ENCODE data around the gene SYVN1. TPM values are rescaled to one million over a fixed set of nuclear protein-coding genes. Genes with fewer than 3 reads are reported as not detected.

Gene SYVN1
- total RNA-seq, 2 experiments from 2014 or later = 34.4 to 35.1 TPM

DNA sequence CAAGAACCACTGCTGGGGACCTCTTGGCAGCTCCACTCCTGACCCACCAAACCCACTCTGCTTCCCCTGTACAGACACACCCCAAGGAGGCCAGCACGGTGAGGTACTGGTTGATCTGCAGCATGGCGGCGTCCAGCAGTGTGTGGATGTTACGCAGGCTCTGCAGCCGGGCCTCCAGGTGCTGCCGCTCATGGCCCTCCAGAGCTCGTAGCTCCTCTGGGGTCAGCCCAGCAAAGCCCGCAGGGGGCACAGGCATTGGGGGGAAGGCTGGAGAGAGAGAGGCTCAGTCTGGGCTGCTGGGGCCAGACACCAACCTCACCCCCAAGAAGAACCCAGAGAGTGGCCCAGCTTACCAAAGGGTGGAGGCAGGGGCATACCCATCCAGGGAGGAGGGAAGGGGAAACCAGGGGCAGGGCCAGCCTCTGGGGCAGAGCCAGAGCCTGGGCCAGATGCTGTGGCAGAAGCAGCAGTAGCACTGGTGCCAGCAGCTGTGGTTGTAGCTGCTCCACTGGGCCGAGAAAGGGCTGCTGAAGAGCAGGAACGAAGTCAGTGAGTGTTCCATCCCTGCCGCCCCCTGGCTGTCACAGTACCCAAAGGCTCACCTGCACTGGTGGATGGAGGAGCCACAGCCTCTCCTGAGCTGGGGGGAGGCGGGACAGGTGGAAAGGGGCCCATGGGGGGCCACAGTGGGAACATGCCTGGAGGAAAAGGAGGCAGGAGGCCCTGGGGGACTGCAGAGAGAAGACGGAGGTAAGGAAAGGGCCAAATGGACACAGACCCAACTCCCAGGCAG is 4.5 kb downstream of the SYVN1 start:
- no peak for DNase-seq
- H3K36me3 Mint-ChIP-seq = peaks cover 16% of the 10 kb centered on the region
- H3K4me3 Mint-ChIP-seq = no peak overlapping the region
- peaks cover 17% of the 10 kb centered on the region for H3K4me1 Mint-ChIP-seq
- no peak for ATAC-seq
- H3K9me3 Mint-ChIP-seq (ENCODE audit: low read depth) = no peaks in the 10 kb centered on the region
- CTCF ChIA-PET = interaction anchor here (1.1 to 1.7 kb wide), 4 partner anchors 17 to 185 kb away, joined by 3 to 5 read pairs (median 4); partner anchors contain the start of genes ARL2 and CDC42EP2
- no peak overlapping the region for H3K27ac Mint-ChIP-seq
- H3K27me3 Mint-ChIP-seq = no peaks in the 10 kb centered on the region

DNA sequence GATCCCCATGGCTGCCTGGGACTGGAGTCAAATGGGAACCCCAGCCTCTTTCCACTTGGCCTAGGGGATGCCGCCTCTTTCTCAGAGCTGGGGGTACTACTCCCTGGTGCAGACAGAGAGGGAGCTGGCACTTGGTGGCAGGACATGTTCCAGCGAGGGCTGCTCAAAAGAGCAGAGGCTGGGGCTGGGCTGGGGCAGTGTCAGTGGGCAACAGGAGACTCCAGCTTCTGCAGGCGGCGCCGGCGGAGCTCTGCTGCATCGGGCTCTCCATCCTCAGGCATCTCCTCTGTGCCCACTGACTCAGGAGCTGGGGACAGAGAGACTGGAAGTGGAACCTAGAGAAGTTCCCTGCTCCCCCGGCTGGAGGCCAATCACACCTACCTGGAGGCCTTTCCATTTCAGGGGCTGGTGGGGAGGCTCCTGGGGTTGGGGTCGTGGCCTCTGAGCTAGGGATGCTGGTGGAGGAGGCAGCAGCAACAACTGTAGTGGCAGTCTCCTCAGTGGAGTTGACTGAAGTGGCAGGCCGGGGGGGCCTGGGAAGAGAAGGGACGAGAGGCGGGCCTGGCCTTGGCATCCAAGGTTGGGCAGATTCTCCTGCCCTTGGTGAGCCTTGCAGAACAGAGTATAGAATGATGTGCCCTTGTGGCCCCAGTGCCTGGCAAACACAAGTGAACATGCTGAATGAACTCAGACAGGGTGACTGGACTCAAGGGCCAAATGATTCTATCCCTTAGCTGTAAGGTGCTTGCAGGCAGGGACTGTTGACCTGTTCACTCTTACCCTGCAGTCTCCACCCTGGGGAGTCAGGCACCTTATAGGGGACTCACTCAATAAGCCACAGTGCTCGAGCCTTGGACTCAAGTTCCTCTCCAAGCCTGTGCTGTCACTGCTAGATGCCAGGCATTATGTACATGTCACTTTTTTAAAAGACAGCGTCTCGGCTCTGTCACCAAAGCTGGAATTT is 5.9 kb downstream of the SYVN1 start:
- Mint-ChIP-seq H3K4me1 (peaks cover 23% of the 10 kb centered on the region), H3K4me3 (no peak overlapping the region), H3K27me3 (no peaks in the 10 kb centered on the region), H3K36me3 (peaks cover 16% of the 10 kb centered on the region), H3K27ac (no peak overlapping the region), H3K9me3 (ENCODE audit: low read depth) (no peaks in the 10 kb centered on the region)
- ATAC-seq (no peak), DNase-seq (no peak)
- CTCF ChIA-PET = interaction anchor here (1.2 to 1.7 kb wide), 3 partner anchors 11 to 114 kb away, joined by 3 to 5 read pairs (median 4); partner anchors contain the start of genes ARL2 and ZNHIT2

DNA sequence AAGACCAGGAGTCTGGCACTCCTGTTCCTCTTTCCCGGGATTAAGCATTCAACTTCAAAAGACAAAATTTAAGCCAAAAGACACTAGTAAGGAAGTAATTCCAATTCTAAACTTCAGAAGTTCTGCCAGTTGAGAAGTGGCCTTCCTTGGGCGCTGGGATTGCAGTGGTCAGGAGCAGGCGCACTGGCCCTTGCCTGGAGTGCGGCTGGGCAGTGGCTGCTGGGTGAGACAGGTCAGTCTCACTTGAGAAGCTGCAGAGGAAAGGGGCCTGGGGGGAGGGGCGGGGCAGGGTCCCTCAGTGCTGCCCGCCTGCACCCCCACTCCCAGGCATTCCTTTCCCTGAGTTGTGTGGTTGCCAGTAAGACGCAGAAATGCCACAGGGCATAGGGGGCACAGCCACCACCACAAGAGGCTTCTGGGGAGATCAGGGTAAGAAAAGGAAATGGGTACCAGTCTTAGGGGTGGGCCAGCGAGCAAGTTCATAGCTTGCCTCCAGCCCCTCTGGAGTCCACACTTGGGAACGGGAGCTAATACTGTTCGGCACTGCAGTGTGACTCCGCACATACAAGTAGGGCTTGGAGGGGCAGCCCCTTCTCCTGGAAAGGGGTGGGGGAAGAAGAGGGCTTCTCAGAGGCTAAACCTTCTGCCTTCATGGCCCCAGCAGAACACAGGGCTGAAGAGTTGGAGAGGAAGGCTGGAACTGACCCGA is 6.7 kb downstream of the SYVN1 start:
- DNase-seq = no peak
- Mint-ChIP-seq H3K36me3 (peaks cover 16% of the 10 kb centered on the region), H3K27ac (no peak overlapping the region), H3K9me3 (ENCODE audit: low read depth) (no peaks in the 10 kb centered on the region), H3K27me3 (no peaks in the 10 kb centered on the region), H3K4me1 (peaks cover 21% of the 10 kb centered on the region), H3K4me3 (no peak overlapping the region)
- CTCF ChIA-PET = no interaction called here
- no peak for ATAC-seq

DNA sequence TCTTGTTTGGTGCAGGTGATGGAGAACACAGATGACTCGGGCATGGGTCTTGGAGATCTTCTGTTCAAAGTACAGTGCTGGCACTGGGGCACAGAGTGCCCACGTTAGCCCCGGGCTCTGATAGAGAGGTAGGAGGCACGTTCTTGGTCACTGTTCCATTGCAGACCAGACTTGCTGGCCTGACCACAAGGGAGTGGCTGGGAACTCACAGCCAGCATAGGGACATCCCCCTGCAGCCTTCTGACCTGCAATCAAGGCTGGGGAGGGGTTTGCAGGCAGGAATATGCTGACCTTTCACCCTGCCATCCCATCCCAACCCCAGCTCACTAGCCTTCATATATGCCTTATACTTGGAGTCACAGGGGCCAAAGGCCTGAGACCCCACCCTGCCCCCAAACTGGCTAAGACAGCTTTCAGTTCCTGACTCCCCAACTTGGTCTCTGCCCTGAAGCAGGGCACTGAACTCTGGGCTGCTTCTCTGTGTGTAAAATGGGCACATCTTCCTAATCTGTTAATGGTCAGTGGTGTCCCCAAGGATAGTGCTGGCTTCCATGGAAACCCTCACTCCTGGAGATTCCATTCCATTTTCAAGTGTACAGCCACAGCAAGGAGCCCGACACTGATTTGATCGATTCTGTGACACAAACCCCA is 7.6 kb downstream of the SYVN1 start:
- CTCF ChIA-PET = no interaction called here
- no peaks in the 10 kb centered on the region for H3K9me3 Mint-ChIP-seq (ENCODE audit: low read depth)
- H3K27ac Mint-ChIP-seq = peak overlapping the region; percentile 12
- peaks cover 21% of the 10 kb centered on the region for H3K36me3 Mint-ChIP-seq
- DNase-seq (no peak), ATAC-seq (no peak)
- peaks cover 22% of the 10 kb centered on the region for H3K4me1 Mint-ChIP-seq
- H3K27me3 Mint-ChIP-seq = no peaks in the 10 kb centered on the region
- H3K4me3 Mint-ChIP-seq = no peak overlapping the region

DNA sequence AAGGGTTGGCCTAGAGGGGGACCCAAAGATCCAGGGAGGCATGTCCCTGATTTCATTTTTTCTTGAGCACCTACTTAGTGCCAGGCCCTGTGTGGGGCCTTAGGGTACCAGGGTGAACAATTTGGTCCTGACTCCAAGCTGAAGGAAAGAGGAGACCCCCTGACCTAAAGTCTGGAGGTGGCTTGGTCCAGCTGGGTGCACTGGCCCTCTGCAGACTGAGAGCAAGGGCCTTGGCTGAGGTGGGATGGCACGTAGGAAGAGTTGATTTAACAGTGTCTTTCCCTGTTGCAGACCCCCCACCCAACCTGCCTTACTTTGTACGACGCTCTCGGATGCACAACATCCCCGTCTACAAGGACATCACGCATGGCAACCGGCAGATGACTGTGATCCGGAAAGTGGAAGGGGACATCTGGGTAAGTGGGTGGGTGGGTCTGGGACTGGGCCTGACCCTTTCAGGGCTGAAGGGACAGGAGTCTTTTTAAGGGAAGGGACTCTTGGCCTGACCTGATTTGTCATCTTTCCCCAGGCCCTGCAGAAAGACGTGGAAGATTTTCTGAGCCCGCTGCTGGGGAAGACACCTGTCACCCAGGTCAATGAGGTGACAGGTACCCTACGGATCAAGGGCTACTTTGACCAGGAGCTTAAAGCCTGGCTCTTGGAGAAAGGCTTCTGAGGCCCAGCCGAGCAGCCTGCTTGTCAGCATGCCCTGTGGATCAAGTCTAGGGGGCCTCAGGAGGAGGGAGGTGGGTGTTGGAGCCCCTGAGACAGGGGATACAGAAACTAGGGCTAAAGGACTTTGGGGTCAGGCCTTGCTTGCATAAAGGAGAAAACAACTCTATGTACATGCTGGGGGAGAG is 8.9 kb downstream of the SYVN1 start:
- DNase-seq (no peak), ATAC-seq (no peak)
- Mint-ChIP-seq H3K4me1 (peaks cover 33% of the 10 kb centered on the region), H3K36me3 (peaks cover 27% of the 10 kb centered on the region), H3K27me3 (no peaks in the 10 kb centered on the region), H3K27ac (no peak overlapping the region), H3K9me3 (ENCODE audit: low read depth) (no peaks in the 10 kb centered on the region), H3K4me3 (no peak overlapping the region)
- CTCF ChIA-PET = interaction anchor here (0.9 to 1.4 kb wide), 4 partner anchors 8 to 189 kb away, joined by 3 to 7 read pairs (median 4); partner anchors contain the start of gene CDC42EP2

DNA sequence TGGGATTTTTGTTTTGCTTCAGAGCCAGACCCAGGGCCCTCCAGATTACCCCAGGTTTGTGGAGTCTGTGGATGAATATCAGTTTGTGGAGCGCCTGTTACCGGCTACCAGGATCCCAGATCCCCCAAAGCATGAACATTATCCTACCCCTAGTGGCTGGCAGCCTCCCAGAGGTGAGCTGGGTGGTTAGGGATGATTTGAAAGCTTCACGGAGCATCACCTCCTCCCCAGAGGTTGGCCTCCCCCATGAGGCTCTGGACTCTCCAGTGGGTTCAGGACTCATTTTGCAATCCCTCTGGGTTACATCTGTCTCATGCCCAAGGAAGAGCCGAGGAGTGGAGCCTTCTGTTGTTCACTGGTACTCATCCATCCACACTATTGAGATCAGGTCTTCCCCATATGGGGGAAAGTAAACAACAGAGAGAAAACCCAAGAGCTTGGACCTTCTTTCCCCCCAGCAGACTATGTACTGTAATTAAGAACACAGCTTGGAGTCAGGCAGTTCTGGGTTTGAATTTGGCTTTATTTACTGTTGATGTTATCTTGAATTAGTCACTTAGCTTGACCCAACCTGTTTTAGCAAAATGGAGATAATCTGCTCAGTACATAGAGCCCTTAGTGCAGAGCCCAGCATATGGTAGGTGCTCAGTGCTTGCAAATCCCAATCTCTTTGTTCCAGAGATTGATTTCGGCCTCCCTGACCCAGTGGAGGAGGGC is 9.7 kb downstream of the SYVN1 start:
- H3K36me3 Mint-ChIP-seq = peaks cover 33% of the 10 kb centered on the region
- peak overlapping the region; percentile 33 for H3K4me3 Mint-ChIP-seq
- CTCF ChIA-PET = interaction anchor here (0.6 to 1.4 kb wide), 5 partner anchors 9 to 437 kb away, joined by 3 to 7 read pairs (median 3); partner anchors contain the start of gene CDC42EP2
- DNase-seq = no peak
- peaks cover 40% of the 10 kb centered on the region for H3K4me1 Mint-ChIP-seq
- ATAC-seq = no peak
- H3K27me3 Mint-ChIP-seq = no peaks in the 10 kb centered on the region
- H3K9me3 Mint-ChIP-seq (ENCODE audit: low read depth) = no peaks in the 10 kb centered on the region
- H3K27ac Mint-ChIP-seq = peak overlapping the region; percentile 7

DNA sequence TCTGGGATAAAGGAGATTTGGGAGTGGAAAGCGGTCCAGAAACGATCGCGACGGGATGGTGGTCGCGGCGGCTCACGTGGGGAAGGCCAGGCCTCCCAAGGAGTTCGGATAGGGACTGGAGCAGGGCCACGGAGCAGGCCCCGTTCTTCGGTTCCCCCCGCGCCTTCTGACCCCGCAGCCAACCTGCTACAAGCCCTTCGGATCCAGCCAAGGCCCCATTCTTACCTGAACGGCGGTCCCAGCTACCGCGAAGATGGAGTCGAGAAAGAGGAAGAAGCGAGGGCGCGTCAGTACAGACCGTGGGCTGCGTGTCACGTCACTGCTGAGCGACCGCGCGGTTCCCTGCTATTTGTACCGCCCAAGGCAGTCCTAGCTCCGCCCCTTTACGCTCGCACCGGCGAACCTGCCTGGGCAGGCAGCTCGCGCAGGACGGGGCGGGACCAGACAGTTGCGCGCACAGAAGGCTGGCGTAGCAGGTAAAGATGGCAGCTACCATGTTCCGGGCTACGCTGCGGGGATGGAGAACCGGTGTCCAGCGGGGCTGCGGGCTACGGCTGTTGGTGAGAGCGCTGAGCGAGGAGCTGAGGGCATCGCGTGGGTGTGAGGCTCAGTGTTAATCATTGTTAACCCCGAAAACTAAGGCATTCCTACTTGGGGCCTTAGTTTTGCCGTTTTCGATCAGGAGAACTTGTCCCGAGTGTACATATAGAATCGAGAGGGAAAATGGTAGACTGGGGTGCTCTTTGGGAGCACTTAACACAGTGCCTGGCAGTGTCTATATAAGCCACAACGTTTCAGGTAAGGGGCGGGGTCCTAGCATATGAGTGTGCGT is 12.2 kb downstream of the SYVN1 start, which contains the start of the genes FAU and MRPL49:
Gene FAU, minus strand, starts transcription at position 270 of the 832 bp plus-strand sequence. CDS start 321 bp downstream, outside the sequence.
Gene MRPL49, plus strand, starts transcription at position 457 of the 832 bp plus-strand sequence. Its CDS starts 26 bp downstream, at position 483.
- H3K36me3 Mint-ChIP-seq = peaks cover 44% of the 10 kb centered on the region
- CTCF ChIA-PET = interaction anchor here (0.7 to 5.6 kb wide), 21 partner anchors 10 to 312 kb away, joined by 3 to 59 read pairs (median 3); partner anchors contain the start of genes ARL2, CAPN1, CDC42BPG and DPF2
- H3K9me3 Mint-ChIP-seq (ENCODE audit: low read depth) = no peaks in the 10 kb centered on the region
- H3K4me1 Mint-ChIP-seq = peaks cover 52% of the 10 kb centered on the region
- DNase-seq (peak; percentile 100), ATAC-seq (peak; percentile 85)
- H3K4me3 Mint-ChIP-seq = peak within 1 kb of the TSS; percentile 96
- H3K27me3 Mint-ChIP-seq = no peaks in the 10 kb centered on the region
- peak within 1 kb of the TSS; percentile 100 for H3K27ac Mint-ChIP-seq

DNA sequence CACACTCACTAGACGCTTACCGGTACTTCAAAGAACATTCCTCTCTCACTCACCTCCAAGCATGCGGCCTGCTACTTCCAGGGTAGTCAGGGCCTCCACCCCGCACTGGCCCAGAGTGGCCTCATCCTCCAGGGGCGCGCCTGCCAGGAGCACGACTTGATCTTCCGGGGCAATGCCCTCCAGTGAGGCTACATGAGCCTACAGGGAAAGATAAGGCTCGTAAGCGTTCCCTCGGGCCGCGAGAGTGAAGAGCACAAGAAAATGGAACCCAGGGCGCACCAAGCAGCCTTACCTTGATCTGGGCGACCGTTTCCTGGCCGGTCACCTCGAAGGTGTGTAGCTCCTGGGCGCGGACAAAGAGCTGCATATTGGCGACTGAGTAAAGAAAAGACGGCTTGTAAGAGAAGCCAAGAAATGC is 12.9 kb downstream of the SYVN1 start:
- Mint-ChIP-seq H3K36me3 (peaks cover 39% of the 10 kb centered on the region), H3K9me3 (ENCODE audit: low read depth) (no peaks in the 10 kb centered on the region), H3K4me3 (peak overlapping the region; percentile 96), H3K27ac (peak overlapping the region; percentile 100), H3K27me3 (no peaks in the 10 kb centered on the region), H3K4me1 (peaks cover 56% of the 10 kb centered on the region)
- DNase-seq (peak; percentile 67), ATAC-seq (no peak)
- CTCF ChIA-PET = interaction anchor here (0.9 to 5.6 kb wide), 19 partner anchors 10 to 303 kb away, joined by 3 to 59 read pairs (median 3); partner anchors contain the start of genes ARL2, CAPN1, CDC42BPG and DPF2

DNA sequence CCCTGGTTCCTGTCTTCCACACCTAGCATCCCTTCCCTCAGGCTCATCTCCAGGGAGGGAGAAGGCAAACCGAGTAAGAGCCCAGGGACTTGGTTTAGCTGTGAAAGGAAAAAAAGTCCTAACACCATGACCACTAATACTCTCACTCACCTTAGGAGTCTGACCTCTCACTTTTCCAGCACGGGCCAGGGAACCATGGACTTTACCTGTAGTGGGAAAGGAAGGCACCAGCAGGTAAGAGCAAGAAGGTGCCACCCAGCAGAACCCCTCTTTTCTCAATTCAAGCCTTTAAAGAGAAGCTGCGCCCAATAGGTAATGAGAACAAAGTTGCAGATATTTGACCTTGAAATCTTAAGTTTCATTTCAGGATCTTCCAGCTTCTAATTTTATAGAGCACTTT is 13.5 kb downstream of the SYVN1 start:
- H3K4me3 Mint-ChIP-seq = peak overlapping the region; percentile 96
- no peak for DNase-seq
- no peak for ATAC-seq
- no peaks in the 10 kb centered on the region for H3K27me3 Mint-ChIP-seq
- H3K27ac Mint-ChIP-seq = peak overlapping the region; percentile 100
- CTCF ChIA-PET = interaction anchor here (1.0 to 5.6 kb wide), 9 partner anchors 9 to 277 kb away, joined by 3 to 59 read pairs (median 5); partner anchors contain the start of genes ARL2, CDC42BPG, DPF2 and SAC3D1
- H3K4me1 Mint-ChIP-seq = peaks cover 62% of the 10 kb centered on the region
- peaks cover 35% of the 10 kb centered on the region for H3K36me3 Mint-ChIP-seq
- no peaks in the 10 kb centered on the region for H3K9me3 Mint-ChIP-seq (ENCODE audit: low read depth)

DNA sequence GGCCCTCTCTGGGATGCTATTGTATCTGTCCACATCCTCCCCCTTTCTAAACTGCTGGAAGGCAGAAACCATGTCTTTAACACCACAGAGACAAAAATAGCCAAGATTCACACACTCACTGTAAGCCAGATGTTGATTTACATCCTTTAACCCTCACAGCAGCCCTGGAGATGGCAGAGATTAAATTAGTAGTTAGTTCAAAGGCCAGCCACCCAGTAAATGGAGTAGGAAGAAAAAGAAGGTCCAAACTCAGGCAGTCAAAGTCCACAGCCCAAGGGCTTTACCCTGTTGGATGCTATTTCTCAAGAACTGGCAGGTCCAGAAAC is 14.7 kb downstream of the SYVN1 start:
- H3K9me3 Mint-ChIP-seq (ENCODE audit: low read depth) = no peaks in the 10 kb centered on the region
- CTCF ChIA-PET = interaction anchor here (1.0 to 5.6 kb wide), 4 partner anchors 8 to 275 kb away, joined by 3 to 59 read pairs (median 16); partner anchors contain the start of genes ARL2, CDC42BPG, TM7SF2 and VPS51
- DNase-seq (no peak), ATAC-seq (no peak)
- H3K27me3 Mint-ChIP-seq = no peaks in the 10 kb centered on the region
- H3K4me3 Mint-ChIP-seq = no peak overlapping the region
- H3K36me3 Mint-ChIP-seq = peaks cover 32% of the 10 kb centered on the region
- H3K4me1 Mint-ChIP-seq = peaks cover 67% of the 10 kb centered on the region
- H3K27ac Mint-ChIP-seq = peak overlapping the region; percentile 69
